H1 (cell line): ENCODE measurements around the gene ARPC4.

Experiments
- EP300 ChIP-seq, 2 experiments: IDR thresholded peaks; 1 replicate in 1 of 2; 2 replicates in 1 of 2; pipeline ENCODE4 v1.6.1; 2011 to 2012; ENCODE audit warnings: low read depth in 2 of 2, low read length in 2 of 2, mild to moderate bottlenecking in 2 of 2, borderline replicate concordance in 1 of 2, inconsistent platforms in 1 of 2, moderate library complexity in 1 of 2
- EZH2 ChIP-seq: fragments of 200-600 bp; sonication (generic); IDR thresholded peaks from 2 replicates; pipeline ENCODE4 v1.7.1; 2012; ENCODE audit warnings: low read depth, mild to moderate bottlenecking, moderate library complexity, low read length, inconsistent platforms; ENCODE audit not compliant: severe bottlenecking
- POLR2A ChIP-seq, 2 experiments: IDR thresholded peaks; 1 replicate in 1 of 2; 2 replicates in 1 of 2; pipeline ENCODE4 v1.6.1; 2011; ENCODE audit warnings: low read depth in 2 of 2, low read length in 2 of 2, mild to moderate bottlenecking in 2 of 2; ENCODE audit errors: control extremely low read depth in 1 of 2
- POLR2AphosphoS5 ChIP-seq: IDR thresholded peaks from 2 replicates; pipeline ENCODE4 v1.6.1; 2011; ENCODE audit warnings: low read depth, low read length
- RBBP5 ChIP-seq: IDR thresholded peaks from 2 replicates; pipeline ENCODE4 v1.7.1; 2012; ENCODE audit warnings: low read depth, mild to moderate bottlenecking, inconsistent platforms, low read length, moderate library complexity, borderline replicate concordance
- SP1 ChIP-seq: IDR thresholded peaks from 2 replicates; pipeline ENCODE4 v1.6.1; 2011; ENCODE audit warnings: low read depth, low read length
- SP4 ChIP-seq: IDR thresholded peaks from 2 replicates; pipeline ENCODE4 v1.6.1; 2012; ENCODE audit warnings: low read length, inconsistent platforms
- TEAD4 ChIP-seq: IDR thresholded peaks from 2 replicates; pipeline ENCODE4 v1.6.1; 2012; ENCODE audit warnings: low read depth, low read length, inconsistent platforms, mixed read lengths
- YY1 ChIP-seq: IDR thresholded peaks from 2 replicates; pipeline ENCODE4 v1.6.1; 2011; ENCODE audit warnings: low read depth, mild to moderate bottlenecking, low read length
- TF ChIP-seq, protein P1 (sequence below), 3 experiments: IDR thresholded peaks; 1 replicate in 2 of 3; 2 replicates in 1 of 3; pipeline versions ENCODE4 v1.5.1 to v1.6.1; 2011; ENCODE audit warnings: low read length in 3 of 3, mild to moderate bottlenecking in 3 of 3, inconsistent platforms in 2 of 3, low read depth in 1 of 3, moderate library complexity in 1 of 3; ENCODE audit not compliant: insufficient read depth in 1 of 3; ENCODE audit errors: control extremely low read depth in 1 of 3

DNA sequence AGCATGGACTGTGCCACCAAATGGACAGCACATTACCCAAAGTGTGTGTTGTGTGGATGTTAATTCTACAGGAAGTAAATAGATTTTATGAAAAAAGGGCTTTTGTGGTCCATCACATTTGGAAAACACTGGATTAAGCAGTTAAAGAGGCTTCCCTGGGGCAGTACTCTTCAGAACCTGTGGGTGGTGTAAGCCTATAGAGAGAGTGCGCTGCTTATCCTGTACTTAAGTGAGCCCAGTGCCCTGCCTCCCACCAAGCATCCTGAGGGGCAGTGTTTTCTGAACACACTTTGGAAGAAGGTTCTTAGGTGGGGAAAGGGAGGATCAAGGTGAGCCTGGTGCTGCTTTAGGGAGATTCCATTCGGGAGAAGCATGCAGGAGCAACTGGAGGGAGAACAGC lies 28.1 kb downstream of the ARPC4 start:
- TF ChIP-seq EZH2 (no peak), POLR2AphosphoS5 (no peak), EP300 (IDR thresholded peaks at IDR 0.05; ENCODE audit: borderline replicate concordance in 1 of 2, low read depth in 2 of 2, low read length in 2 of 2) (no peak), TEAD4 (no peak), POLR2A (IDR thresholded peaks at IDR 0.05; ENCODE audit: control extremely low read depth in 1 of 2, low read depth in 2 of 2, low read length in 2 of 2) (no peak), SP4 (no peak), SP1 (no peak), YY1 (no peak), RBBP5 (no peak)
- TF ChIP-seq, protein P1, sequence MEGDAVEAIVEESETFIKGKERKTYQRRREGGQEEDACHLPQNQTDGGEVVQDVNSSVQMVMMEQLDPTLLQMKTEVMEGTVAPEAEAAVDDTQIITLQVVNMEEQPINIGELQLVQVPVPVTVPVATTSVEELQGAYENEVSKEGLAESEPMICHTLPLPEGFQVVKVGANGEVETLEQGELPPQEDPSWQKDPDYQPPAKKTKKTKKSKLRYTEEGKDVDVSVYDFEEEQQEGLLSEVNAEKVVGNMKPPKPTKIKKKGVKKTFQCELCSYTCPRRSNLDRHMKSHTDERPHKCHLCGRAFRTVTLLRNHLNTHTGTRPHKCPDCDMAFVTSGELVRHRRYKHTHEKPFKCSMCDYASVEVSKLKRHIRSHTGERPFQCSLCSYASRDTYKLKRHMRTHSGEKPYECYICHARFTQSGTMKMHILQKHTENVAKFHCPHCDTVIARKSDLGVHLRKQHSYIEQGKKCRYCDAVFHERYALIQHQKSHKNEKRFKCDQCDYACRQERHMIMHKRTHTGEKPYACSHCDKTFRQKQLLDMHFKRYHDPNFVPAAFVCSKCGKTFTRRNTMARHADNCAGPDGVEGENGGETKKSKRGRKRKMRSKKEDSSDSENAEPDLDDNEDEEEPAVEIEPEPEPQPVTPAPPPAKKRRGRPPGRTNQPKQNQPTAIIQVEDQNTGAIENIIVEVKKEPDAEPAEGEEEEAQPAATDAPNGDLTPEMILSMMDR (IDR thresholded peaks at IDR 0.05; ENCODE audit: control extremely low read depth in 1 of 3, insufficient read depth in 1 of 3, low read depth in 1 of 3, low read length in 3 of 3), result peak; percentile 34 to 66 (median 58)
